Measurements from ENCODE around the gene SCP2.
"Not testable (repeated sequence)": the region's sequence is repeated elsewhere in the genome, so short reads cannot be mapped to it uniquely, and the experiment has no call there.

The SCP2 gene

DNA sequence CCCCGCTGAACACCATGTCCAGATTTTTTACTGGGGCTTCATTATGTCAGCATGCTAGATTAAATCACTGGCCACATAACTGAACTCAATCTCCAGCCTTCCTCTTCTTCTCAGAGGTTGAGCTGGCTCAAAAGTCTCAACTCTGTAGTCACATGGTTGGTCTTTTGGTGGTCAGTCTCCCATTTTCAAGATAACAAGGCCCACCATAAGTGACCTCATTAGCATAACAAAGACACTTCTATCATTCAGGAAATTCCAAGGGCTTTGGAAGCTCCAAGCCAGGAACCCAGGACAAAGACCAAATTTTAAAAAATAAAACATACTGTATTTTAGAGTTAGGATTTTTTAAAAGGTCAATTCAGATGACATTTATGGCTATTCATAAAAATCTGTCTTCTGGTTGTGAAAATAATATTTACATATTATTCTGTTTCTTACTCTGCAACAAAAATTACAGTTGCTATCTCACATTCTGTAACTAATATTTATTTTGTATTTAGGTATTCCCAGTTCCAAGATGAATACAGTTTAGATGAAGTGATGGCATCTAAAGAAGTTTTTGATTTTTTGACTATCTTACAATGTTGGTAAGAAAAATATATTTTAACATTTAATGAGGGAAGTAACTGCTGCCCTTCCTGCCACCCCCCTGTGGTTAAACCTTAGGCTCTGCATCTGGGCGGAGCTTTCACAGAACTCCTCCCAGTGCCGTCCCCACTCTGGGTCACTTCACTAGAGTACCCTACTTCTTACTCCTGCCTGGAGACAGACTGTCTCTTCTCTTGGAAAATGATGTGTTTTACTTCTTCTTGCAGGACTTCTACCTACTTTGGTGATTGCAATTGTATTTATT lies 49.3 kb downstream of the SCP2 start:
- Histone ChIP-seq H3K4me1 (ENCODE audit: control insufficient read depth, low read length) (no peaks in the 10 kb centered on the region), H3K36me3 (ENCODE audit: control insufficient read depth, low read length) (no peaks in the 10 kb centered on the region), H3K27me3 (ENCODE audit: control insufficient read depth, low read length) (peaks cover 15% of the 10 kb centered on the region; the same call in 1 of the 2 replicates), H3F3A (ENCODE audit: control insufficient read depth, insufficient read depth) (no peaks in the 10 kb centered on the region), H3K79me2 (ENCODE audit: control insufficient read depth, low read length) (no peaks in the 10 kb centered on the region), H3K9me3 (ENCODE audit: control insufficient read depth, insufficient read depth, low read length) (no peaks in the 10 kb centered on the region), H4K20me1 (ENCODE audit: control insufficient read depth, insufficient read depth, low read depth, low read length) (no peaks in the 10 kb centered on the region), H3K27ac (ENCODE audit: low read depth, low read length) (no peak overlapping the region), H3K9me2 (replicated peaks; ENCODE audit: control insufficient read depth, low read length) (no peaks in the 10 kb centered on the region), H3K4me3 (ENCODE audit: low read length) (no peak overlapping the region), H3K4me2 (ENCODE audit: low read length) (no peak overlapping the region)
- TF ChIP-seq EZH2phosphoT487 (IDR thresholded peaks at IDR 0.05; ENCODE audit: borderline replicate concordance, low read length), result no peak
- TF ChIP-seq, protein P1, sequence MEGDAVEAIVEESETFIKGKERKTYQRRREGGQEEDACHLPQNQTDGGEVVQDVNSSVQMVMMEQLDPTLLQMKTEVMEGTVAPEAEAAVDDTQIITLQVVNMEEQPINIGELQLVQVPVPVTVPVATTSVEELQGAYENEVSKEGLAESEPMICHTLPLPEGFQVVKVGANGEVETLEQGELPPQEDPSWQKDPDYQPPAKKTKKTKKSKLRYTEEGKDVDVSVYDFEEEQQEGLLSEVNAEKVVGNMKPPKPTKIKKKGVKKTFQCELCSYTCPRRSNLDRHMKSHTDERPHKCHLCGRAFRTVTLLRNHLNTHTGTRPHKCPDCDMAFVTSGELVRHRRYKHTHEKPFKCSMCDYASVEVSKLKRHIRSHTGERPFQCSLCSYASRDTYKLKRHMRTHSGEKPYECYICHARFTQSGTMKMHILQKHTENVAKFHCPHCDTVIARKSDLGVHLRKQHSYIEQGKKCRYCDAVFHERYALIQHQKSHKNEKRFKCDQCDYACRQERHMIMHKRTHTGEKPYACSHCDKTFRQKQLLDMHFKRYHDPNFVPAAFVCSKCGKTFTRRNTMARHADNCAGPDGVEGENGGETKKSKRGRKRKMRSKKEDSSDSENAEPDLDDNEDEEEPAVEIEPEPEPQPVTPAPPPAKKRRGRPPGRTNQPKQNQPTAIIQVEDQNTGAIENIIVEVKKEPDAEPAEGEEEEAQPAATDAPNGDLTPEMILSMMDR (IDR thresholded peaks at IDR 0.05; ENCODE audit: low read depth, low read length, poor library complexity, severe bottlenecking), result no peak

DNA sequence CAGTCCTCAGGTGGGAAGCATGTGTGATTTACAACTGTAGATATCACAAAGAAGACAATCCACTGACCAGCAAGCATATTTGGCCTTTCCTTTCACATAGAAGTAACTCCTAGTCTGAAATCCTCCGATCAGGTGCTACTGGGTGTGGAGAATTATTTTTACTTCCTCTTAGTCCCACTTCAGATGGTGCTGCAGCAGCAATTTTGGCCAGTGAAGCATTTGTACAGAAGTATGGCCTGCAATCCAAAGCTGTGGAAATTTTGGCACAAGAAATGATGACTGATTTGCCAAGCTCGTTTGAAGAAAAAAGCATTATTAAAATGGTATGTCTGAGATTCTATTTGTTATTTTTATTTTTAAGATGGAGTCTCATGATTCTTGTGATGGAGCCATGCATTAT lies 51.0 kb downstream of the SCP2 start:
- TF ChIP-seq, protein P1 (IDR thresholded peaks at IDR 0.05; ENCODE audit: low read depth, low read length, poor library complexity, severe bottlenecking), result no peak
- TF ChIP-seq EZH2phosphoT487 (IDR thresholded peaks at IDR 0.05; ENCODE audit: borderline replicate concordance, low read length), result no peak
- peaks cover 8% of the 10 kb centered on the region; the same call in 1 of the 2 replicates for H3K27me3 ChIP-seq (ENCODE audit: control insufficient read depth, low read length)

DNA sequence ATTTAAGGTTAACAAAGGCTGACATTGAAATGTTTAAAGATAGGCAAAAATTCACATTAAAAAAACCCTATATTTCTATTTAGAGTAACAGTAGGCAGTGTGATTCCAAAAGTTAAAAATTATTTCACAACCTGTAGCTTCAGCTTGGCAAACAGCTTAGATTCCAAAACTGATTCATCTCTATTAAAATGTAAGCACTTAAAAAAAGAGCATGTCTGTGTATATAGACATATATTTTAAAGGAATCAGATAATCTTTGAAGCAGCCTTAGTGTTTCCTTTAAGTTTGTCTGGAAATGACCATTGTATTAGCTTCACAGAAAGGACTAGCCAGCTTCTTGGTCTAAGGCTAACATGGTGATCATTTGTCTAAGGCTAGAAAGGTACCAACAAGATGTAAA lies 65.7 kb downstream of the SCP2 start:
- not testable (repeated sequence) for H3K9me3 ChIP-seq (ENCODE audit: control insufficient read depth, insufficient read depth, low read length); H3K9me2 ChIP-seq (replicated peaks; ENCODE audit: control insufficient read depth, low read length); H3K4me1 ChIP-seq (ENCODE audit: control insufficient read depth, low read length); H3K36me3 ChIP-seq (ENCODE audit: control insufficient read depth, low read length); H3F3A ChIP-seq (ENCODE audit: control insufficient read depth, insufficient read depth); H3K27ac ChIP-seq (ENCODE audit: low read depth, low read length); H3K4me2 ChIP-seq (ENCODE audit: low read length); H4K20me1 ChIP-seq (ENCODE audit: control insufficient read depth, insufficient read depth, low read depth, low read length); H3K79me2 ChIP-seq (ENCODE audit: control insufficient read depth, low read length); H3K4me3 ChIP-seq (ENCODE audit: low read length)
- 0 out of 2 replicates have a peak, but pooled peaks cover 15% of the 10 kb centered on the region for H3K27me3 ChIP-seq (ENCODE audit: control insufficient read depth, low read length)

More for the DNA sequence above, 51.0 kb downstream of the SCP2 start:
- Histone ChIP-seq H3K4me2 (ENCODE audit: low read length) (no peak overlapping the region), H3F3A (ENCODE audit: control insufficient read depth, insufficient read depth) (no peaks in the 10 kb centered on the region), H3K27ac (ENCODE audit: low read depth, low read length) (no peak overlapping the region), H4K20me1 (ENCODE audit: control insufficient read depth, insufficient read depth, low read depth, low read length) (no peaks in the 10 kb centered on the region), H3K9me3 (ENCODE audit: control insufficient read depth, insufficient read depth, low read length) (no peaks in the 10 kb centered on the region), H3K36me3 (ENCODE audit: control insufficient read depth, low read length) (no peaks in the 10 kb centered on the region), H3K9me2 (replicated peaks; ENCODE audit: control insufficient read depth, low read length) (no peaks in the 10 kb centered on the region), H3K79me2 (ENCODE audit: control insufficient read depth, low read length) (no peaks in the 10 kb centered on the region), H3K4me3 (ENCODE audit: low read length) (no peak overlapping the region), H3K4me1 (ENCODE audit: control insufficient read depth, low read length) (no peaks in the 10 kb centered on the region)

DNA sequence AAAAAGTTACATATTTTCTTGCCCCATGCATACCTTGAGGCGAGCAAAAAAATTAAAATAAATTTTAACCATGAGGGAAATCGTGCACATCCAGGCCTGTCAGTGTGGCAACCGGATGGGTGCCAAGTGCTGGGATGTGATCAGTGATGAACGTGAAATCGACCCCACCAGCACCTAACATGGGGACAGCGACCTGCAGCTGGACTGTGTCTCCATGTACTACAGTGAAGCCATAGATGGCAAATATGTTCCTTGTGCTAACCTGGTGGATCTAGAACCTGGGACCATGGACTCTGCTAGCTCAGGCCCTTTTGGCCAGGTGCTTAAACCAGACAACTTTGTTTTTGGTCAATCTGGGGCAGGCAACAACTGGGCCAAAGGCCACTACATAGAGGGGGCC lies 67.6 kb downstream of the SCP2 start:
- Histone ChIP-seq H3K27ac (ENCODE audit: low read depth, low read length) (no peak overlapping the region), H3K36me3 (ENCODE audit: control insufficient read depth, low read length) (no peaks in the 10 kb centered on the region), H3K9me2 (replicated peaks; ENCODE audit: control insufficient read depth, low read length) (no peaks in the 10 kb centered on the region), H4K20me1 (ENCODE audit: control insufficient read depth, insufficient read depth, low read depth, low read length) (no peaks in the 10 kb centered on the region), H3K9me3 (ENCODE audit: control insufficient read depth, insufficient read depth, low read length) (no peaks in the 10 kb centered on the region), H3K4me2 (ENCODE audit: low read length) (no peak overlapping the region), H3K79me2 (ENCODE audit: control insufficient read depth, low read length) (no peaks in the 10 kb centered on the region), H3K4me1 (ENCODE audit: control insufficient read depth, low read length) (no peaks in the 10 kb centered on the region), H3K4me3 (ENCODE audit: low read length) (no peak overlapping the region), H3F3A (ENCODE audit: control insufficient read depth, insufficient read depth) (no peaks in the 10 kb centered on the region), H3K27me3 (ENCODE audit: control insufficient read depth, low read length) (0 out of 2 replicates have a peak, but pooled peaks cover 11% of the 10 kb centered on the region)
- TF ChIP-seq EZH2phosphoT487 (IDR thresholded peaks at IDR 0.05; ENCODE audit: borderline replicate concordance, low read length), result no peak
- TF ChIP-seq, protein P1 (IDR thresholded peaks at IDR 0.05; ENCODE audit: low read depth, low read length, poor library complexity, severe bottlenecking), result no peak

Measured in DOHH2 (cell line).